GM19239 (cell line): ENCODE data around the gene C22orf42.
"Not testable (repeated sequence)": the region's sequence is repeated elsewhere in the genome, so short reads cannot be mapped to it uniquely, and the experiment has no call there.

Experiments
- DNase-seq: peaks from one replicate; pipeline ENCODE4 v3.0.0; 2011; ENCODE audit warnings: low spot score; ENCODE audit not compliant: insufficient read length
- FAIRE-seq: peaks from 2 replicates; lab custom pipeline; 2011; peaks lifted over from hg19 to GRCh38; lab: Jason Lieb, UNC

The C22orf42 gene

DNA sequence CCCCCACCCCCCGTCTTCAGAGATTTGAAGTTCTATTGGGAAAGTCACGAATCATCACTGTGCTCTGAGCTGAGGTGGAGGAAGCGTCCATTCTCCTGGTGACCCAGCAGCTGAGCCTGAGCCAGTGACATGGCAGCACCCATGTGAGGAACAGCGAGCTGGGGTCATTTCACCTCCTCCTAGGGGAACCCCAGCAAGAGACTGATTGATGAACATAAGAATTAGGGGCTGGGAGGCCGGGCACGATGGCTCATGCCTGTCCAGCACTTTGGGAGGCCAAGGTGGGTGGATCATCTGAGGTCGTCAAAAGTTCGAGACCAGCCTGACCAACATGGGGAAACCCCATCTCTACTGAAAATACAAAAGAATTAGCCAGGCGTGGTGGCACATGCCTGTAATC lies 34.2 kb upstream of the C22orf42 start:
- DNase-seq, FAIRE-seq: not testable (repeated sequence)

DNA sequence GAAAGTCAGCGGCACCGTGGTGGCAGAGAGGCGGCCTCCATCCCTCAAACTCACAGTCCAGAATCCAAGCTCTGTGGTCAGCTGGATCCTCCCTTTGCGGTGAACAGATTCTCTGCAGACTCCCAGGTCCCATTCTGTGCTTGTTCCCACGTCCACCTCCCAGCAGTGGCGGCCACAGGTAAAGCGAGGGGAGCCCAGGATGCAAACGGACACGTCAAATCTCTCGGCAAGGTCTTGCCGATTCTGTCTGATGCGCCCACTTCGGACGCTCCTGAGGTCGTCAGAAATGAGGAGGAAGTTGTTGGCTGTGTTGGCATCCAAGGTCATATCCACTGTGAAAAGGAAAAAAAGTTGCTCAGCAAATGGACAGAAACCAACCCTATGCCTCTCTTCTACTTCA lies 31.9 kb upstream of the C22orf42 start:
- FAIRE-seq, DNase-seq: not testable (repeated sequence)

- DNase-seq (no peak), FAIRE-seq (no peak)
Measured at GRCh38 chr22:32185821-32186220, 26.7 kb upstream of the C22orf42 start.

- FAIRE-seq, result no peak
- DNase-seq, result no peak
Measured at GRCh38 chr22:32183625-32184024, 24.5 kb upstream of the C22orf42 start.

GRCh38 chr22:32181043-32181442 lies 21.9 kb upstream of the C22orf42 start:
- no peak for FAIRE-seq
- no peak for DNase-seq

DNA sequence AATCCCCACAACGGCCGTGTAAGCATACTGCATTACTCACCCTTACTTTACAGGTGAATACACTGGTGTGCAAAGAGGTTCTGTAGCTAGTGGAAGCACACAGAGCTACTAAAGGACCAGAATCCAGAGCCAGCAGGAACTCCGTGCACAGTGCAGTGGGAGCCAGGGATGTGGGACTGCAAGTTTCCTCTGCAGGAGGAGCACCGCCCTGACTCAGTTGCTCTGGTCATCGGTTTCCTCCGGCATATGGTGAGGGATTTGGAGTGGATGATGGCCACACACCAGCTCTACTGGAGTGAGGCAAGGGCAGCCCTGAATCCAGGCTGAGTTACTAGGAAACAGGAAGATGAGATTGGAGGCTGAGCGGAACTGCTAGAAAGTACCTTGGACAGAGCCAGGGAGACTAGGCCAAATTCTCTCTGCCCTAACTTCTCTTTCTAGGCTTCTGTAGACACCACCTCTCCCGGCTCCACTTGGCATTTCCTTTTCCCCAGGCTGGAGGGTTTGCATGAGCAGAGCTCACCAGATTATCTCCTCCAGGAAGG lies 18.2 kb upstream of the C22orf42 start:
- no peak for DNase-seq
- no peak for FAIRE-seq

DNA sequence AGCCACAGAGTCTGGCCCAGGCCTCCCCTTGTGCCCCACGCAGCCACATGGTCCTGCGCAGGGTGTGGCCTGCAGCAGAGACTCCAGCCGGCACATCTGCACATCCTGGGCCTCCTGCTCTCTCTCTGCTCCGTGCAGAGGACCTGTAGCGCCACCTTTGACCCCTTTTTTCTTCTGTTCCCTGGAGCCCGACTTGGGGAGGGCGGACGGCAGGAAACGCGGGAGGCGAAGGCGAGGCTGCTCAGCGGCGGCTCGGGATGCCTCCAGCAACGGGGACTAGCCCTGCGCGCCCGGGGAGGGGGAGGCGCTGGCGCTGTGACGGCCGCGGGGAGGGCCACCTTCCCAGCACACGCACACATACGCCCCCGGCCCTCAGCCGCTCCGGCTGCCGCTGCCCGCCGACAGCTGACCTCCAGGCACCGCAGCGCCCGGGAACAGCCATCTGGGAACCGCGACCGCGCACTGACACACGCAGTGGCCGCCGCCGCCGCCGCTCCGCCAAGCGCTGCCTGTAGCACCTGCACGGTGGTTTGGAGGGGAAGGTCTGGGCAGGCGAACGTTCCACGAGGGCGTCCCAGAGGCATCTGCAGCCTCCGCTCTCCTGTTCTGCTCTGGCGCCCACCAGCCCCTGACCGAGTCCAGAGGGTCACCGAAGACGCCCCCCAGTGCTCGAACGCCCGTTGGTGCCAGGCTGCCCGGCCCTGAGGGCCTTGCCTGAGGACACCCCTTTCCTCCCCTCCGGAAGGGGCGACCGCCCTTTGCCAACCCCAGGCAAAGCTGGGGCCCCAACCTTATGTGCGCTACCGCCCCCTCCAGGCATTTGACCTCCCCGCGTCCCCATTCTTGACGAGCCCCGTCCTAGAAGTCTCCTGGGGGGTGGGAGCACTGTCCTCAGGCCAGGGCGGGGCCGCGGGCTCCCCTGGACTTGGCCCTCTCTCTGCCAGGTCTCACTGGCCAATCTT lies 16.9 kb upstream of the C22orf42 start:
- no peak for FAIRE-seq
- no peak for DNase-seq

DNA sequence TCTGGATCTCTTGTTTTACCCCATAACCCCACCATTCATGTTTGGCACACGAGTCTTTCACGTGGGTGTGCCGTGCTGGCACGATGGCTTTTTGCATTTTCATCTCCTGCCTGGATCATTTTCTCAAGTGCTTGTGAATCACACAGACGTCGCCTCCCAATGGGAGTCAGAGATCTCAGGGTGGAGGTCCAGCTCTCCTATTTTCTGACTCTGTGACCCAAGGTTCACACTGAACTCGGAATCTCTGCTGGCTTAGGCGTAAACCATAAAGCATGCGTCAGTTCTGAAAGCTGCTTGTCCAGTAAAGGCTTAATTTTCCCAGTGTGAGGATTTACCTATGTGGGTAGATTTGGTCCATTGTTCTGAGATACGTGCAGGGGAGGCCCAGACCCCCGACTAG lies 16.0 kb upstream of the C22orf42 start:
- FAIRE-seq, result no peak
- DNase-seq, result no peak

DNA sequence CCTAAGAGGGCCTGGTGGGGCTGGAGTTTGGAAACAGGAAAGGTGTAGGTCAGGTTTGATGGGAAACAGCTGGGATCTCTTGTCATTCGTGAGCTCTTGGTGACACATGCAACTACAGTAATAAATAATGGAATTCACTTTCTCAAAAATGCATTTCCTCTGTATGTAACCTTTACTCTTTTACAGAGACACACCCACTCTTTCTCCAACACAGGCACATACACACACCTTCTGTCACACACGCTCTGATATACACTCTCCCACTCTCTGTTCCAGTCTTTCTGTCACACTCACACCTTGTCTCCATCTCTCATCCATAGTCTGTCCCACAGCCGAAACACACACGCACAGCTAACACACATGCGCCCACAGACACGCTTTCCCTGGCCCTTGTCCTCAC lies 6.6 kb upstream of the C22orf42 start:
- FAIRE-seq (no peak), DNase-seq (no peak)

DNA sequence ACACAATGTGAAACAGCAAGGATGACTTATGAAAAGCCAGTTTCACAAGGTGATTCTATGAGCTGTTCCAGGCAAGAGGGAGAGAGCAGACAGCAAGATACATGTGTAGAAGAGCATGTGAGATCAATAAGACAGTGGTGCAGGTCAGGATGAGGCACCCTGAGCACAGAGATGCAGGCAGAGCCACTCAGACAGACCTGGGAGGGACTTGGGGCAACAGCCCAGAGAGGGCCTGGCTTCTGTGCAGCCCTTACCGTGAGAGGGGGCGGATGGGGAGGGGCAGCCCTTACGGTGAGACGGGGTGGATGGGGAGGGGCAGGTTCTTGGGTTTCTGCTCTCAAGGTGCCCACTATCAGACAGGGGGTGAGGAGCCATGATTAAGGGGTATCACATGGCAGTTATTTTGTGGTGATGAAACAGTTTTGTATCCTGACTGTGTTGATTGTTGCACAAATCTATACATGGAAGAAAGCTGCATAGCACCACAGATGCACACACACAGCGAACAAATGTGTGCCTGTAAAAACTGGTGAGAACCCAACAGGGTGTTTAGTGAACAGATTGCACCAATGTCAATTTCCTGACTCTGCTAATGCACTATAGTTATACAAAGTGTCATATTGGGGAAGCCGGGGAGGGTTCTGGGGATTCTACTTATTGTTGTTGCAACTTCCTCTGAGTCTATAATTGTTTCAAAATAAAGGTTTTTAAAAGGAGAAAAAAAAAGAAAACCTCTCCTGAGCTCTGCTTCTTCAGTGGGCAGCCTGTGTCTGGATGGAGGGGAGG lies 5.2 kb upstream of the C22orf42 start:
- FAIRE-seq (no peak), DNase-seq (no peak)

DNA sequence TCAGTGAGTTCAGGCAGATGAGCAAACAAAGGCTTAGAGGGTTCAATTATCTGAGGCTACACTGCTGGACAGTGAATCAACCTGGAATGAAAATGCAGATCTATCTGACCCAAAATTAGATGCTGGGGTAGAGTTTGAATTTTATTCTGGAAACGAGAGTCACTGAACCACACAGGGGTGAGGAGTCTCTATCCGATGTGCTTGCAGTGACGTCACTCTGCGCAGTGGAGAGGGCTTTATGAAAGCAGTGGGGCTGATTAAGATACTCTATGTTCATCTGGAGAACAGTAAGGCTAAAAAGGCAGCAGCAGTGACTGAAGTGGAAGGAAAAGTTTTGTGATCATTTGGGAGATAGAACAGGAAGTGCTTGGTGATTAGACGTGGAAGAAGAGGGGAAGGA lies 1.3 kb upstream of the C22orf42 start:
- FAIRE-seq, result not testable (repeated sequence)

GRCh38 chr22:32157632-32158031 lies 1.5 kb downstream of the C22orf42 start:
- not testable (repeated sequence) for FAIRE-seq, DNase-seq

More for the DNA sequence above, 1.3 kb upstream of the C22orf42 start:
- not testable (repeated sequence) for DNase-seq

DNA sequence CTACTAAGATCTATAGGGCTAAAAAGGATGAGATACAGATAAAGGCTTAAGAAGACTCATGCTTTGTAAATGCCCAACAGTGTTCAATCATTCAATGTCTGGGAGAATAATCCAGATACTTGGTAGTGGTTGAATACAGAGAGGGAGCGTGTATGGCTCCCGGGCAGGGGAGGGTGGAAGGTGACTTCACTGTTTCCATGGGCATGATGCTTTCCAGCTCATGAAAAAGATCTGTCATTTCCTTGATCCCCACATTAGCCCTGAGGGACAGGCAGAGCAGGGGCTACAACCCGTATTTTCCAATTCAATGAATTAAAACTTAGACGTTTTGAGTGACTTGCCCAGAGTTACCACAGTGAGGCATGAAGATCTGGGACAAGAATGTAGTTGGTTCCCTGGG lies 4.4 kb downstream of the C22orf42 start:
- not testable (repeated sequence) for DNase-seq, FAIRE-seq

- not testable (repeated sequence) for FAIRE-seq, DNase-seq
Measured at GRCh38 chr22:32151641-32152040, 7.5 kb downstream of the C22orf42 start.

DNA sequence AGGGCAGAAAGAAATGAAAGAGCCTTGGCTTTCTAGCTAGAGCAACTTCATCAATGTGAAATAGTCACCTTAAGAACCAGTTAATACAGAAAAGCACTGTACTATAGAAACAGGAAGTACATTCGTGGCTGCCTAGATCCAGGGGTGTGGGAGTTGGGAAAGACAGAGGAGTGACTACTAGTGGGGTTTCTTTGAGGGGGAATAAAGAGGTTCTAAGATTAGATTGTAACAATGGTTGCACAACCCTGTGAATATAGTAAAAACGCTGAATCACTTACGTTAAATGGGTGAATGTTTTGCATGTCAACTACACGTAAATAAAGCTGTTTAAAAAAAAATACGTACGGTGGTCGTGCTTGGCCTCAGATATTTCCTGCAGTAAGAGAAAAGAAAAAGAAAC lies 8.5 kb downstream of the C22orf42 start:
- FAIRE-seq, DNase-seq: not testable (repeated sequence)

- not testable (repeated sequence) for DNase-seq
- FAIRE-seq, result peak; percentile 74
Measured at GRCh38 chr22:32148372-32148771, 10.7 kb downstream of the C22orf42 start.

DNA sequence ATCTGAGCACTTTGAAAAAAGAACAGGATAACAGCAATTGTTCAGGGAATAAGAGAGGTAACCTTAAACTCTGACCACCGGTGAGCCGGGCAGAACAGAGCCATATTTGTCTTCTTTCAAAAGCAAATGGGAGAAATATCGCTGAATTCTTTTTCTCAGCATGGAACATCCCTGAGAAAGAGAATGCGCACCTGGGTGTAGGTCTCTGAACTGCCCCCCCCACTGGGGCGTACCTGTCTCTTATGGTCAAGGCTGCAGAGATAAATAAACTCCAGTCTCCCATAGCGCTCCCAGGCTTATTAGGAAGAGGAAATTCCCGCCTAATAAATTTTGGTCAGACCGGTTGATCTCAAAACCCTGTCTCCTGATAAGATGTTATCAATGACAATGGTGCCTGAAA lies 12.0 kb downstream of the C22orf42 start:
- FAIRE-seq, DNase-seq: not testable (repeated sequence)

DNA sequence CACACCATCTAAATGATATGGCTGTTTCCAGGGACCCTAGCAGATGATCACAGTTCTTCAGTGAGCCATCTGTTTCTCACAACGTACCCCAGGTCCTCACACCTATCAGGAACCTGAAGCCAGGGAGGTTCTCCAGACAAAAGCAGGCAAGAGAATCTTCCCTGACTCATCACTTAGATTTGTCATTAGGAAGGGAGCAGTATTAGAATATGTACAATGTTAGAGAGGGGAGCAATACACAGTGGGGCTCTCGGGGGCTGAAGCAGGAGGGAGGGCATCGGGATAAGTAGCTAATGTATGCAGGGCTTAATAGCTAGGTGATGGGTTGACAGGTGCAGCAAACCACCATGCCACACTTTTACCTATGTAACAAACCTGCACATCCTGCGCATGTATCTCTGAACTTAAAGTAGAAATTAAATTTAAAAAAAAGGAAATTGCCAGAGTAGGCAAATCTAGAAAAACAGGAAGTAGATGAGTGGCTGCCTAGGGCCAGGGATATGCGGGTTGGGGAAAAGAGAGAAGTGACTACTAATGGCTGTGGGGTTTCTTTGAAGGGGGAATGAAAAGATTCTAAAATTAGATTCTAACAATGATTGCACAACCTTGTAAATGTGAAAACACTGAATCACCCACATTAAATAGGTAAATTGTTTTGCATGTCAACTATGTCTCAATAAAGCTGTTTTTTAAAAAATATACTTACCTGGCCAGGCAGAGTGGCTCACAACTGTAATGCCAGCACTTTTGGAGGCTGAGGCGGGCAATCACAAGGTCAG lies 14.4 kb downstream of the C22orf42 start:
- DNase-seq (no peak), FAIRE-seq (no peak)

- FAIRE-seq (no peak), DNase-seq (no peak)
Measured at GRCh38 chr22:32142600-32142999, 16.5 kb downstream of the C22orf42 start.

GRCh38 chr22:32140688-32141087 lies 18.4 kb downstream of the C22orf42 start:
- peak; percentile 98 for FAIRE-seq

More at GRCh38 chr22:32140688-32141087, 18.4 kb downstream of the C22orf42 start:
- not testable (repeated sequence) for DNase-seq
